DMS 273 (cell line): Measurements from ENCODE around the gene BPIFB2.
"Not testable (repeated sequence)": the region's sequence is repeated elsewhere in the genome, so short reads cannot be mapped to it uniquely, and the experiment has no call there.

Source experiments
- DNase-seq: peaks from one replicate; lab custom pipeline; 2025; ENCODE audit not compliant: unreplicated experiment; lab: John Stamatoyannopoulos, UW

BPIFB2 gene

DNA sequence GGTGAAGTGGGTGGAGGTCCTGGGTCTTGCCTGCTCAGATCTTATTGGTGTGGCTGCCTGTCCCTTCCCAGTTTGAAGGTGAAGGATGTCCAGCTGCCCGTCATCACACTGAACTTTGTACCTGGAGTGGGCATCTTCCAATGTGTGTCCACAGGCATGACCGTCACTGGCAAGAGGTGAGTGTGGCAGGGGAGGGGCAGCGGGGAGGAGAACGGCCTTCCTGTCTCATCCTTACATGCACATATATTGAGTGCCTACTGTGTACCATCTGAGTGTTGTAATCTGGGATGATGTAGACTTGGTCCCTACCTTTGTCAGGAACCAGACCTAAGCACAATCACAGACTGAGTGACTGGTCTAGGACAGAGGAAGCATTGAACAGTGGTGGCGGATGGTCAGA is 26.6 kb downstream of the BPIFB2 start:
- DNase-seq: no peak

DNA sequence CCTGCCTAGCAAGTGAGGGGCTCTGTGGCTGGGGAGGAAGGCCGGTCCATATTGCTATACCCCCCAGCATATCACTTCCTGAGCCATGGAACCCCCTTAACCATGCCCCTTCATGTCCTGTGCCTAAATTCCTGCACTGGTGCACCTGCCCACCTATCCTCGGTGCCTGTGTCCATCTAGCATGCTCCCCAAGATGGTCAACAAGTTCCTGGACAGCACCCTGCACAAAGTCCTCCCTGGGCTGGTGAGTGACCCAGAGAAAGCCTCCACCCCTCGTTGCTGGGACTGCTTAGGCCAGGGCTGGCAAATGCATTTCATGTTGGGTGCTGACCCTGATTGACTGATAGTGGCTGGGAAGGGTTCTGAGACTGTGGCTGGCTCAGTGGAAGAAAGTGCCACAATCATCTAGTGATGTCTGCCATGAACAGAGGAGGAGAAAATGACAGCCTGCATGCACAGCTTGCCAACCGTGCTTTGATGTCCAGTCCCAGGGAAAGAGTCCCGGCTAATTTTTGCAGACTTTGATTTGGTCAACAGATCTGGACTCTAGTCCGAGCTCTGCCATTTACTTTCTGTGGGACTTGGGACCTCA is 27.5 kb downstream of the BPIFB2 start:
- DNase-seq: no peak

DNA sequence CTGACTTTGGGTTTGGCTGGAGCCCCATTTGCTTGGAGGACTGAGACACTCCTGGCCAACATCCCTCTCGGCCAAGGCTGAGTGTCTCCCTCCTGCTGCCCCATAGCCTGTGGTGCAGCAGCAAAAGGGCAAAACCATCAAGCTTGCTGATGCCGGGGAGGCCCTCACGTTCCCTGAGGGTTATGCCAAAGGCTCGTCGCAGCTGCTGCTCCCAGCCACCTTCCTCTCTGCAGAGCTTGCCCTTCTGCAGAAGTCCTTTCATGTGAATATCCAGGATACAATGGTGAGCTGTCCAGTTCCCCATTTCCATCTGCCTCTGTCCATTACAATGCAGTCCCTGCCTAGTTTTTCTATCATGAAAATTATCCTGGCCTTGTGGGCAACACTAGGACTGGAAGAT is 30.0 kb downstream of the BPIFB2 start:
- no peak for DNase-seq

DNA sequence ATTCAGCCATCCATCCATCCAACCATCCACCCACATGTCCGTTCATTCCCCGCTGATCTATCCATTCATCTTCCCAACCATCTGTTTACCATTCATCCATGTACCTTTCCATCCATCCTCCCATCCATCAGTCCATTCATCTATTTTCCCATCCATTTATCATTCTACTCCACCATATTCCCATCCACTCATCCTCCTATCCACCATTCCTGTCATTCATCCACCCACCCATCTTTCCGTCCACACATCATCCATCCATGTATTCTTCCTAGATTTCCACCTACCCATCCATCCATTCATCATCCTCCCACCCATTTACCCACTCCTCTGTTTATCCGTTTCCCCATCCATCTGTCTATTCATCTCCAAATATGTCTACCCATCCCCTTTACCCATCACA is 30.7 kb downstream of the BPIFB2 start:
- no peak for DNase-seq

DNA sequence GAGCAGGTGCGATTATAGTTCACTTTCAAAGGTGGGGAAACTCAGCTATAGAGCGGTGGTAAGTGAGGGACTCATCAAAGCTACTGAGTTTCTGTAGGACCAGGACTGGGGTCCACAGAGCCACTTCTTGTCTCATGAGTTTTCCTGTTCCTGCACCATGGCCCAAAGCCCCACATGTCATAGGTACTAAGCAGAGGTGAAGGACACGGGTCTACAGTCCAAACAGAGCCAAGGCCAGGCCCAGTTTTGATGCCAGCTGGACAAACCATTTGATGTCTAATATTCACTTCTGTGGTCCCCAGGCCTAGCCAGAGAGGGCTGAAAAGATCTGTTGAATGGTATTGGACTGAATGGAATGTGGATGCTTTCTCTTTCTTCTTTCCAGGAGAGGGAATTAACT is 34.9 kb downstream of the BPIFB2 start:
- DNase-seq: no peak

DNA sequence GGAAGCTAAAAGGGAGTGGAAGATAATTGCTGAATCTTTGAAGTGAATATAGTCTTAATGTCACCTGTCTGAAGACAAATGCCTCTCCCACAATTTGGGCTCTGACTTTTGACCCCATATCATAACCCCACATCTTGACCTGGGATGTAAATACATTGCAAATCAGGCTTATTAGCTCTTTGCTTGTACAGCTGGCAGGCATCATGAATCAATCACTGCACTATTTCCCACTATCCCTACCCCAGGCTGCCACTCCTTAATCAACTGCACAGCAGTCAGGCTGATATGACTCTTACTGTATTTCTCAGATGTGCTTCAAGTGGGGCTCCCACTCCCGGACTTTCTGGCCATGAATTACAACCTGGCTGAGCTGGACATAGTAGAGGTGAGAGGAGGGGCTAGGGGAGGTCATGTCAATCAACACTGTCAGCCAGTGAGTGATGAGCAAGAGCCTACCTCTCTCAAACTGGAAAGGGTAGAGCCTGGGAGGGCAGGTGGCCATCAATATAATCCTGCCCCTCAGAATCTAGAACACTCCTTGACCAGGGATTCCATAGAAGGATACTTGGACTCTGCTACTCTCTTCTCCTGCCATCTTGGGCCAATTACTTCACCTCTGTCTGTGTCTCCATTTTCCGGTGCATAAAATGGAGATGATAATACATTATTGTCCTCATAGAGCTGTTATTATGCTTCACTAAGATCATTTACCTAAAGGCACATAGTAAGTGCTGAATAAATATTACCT is 35.7 kb downstream of the BPIFB2 start:
- DNase-seq: no peak

DNA sequence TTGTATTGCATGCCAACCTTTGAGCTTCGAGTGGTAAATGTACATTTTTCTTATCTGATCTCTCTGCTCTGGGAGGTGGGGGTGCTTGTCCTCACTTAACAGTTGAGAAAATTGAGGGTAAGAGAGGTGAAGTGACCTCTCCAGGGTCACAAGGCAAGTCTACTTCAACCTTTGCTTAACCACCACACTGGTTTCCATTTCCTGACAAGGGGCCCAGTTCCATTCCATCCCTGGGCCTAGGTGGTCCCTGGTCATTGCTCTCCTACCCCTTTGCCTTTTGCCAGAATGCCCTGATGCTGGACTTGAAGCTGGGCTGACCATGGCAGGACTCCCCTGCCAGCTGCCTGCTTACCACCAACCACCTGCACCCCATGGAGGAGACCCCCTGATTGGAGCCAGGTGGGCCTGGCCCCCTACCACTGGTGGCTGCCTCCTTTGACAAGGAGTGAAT is 36.3 kb downstream of the BPIFB2 start:
- DNase-seq: no peak

DNA sequence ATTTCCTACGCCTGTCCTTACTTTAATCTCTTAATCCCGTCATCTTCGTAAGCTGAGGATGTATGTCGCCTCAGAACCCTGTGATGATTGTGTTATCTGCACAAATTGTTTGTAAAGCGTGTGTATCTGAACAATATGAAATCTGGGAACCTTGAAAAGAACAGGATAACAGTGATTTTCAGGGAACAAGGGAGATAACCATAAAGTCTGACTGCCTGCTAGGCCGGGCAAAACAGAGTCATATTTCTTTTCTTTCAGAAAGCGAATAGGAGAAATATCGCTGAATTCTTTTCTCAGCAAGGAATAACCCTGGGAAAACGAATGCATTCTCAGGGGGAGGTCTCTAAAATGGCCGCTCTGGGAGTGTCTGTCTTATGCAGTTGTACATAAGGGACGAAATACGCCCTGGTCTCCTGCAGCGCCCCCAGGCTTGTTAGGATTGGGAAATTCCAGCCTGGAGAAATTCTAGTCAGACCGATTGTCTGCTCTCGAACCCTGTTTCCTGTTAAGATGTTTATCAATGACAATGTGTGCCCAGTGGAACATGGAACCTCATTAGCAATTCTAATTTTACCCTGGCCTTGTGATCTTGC is 37.7 kb downstream of the BPIFB2 start:
- not testable (repeated sequence) for DNase-seq

DNA sequence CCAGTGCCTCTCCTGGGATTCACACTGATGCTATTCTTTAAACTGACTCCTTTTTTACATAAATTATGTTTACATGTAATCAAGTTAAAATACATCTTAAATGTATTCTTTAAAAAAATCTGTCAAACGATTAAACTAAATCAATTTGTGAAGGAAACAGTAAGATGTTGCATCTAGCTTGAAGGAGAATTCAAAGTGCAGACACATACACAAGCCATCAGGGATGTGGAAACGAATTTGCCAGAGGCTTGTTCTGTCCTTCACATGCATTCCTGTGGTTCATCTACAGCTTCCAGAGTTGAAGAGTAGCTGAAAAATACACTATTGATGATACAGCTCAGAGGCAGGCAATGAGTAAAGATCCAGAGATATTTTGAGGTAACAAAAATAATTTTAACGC is 38.9 kb downstream of the BPIFB2 start:
- DNase-seq: no peak

DNA sequence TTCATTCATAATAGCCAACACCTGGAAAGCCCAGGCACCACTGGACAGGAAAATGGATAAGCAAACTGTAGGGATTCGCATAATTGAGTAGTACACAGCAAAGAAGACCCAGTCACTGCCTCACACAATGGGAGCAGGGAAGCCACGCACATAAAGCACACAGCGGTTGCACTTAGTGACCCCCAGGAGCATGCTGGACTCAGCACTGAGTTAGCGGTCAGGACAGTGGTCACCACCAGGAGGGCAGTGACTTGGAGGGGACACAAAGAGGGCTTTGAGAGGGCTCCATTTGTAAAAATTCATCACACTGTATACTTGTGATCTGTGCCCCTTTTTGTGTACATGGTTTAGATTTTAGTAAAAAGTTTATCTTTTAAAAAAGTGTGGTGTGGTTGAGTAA is 43.8 kb downstream of the BPIFB2 start:
- DNase-seq: no peak

DNA sequence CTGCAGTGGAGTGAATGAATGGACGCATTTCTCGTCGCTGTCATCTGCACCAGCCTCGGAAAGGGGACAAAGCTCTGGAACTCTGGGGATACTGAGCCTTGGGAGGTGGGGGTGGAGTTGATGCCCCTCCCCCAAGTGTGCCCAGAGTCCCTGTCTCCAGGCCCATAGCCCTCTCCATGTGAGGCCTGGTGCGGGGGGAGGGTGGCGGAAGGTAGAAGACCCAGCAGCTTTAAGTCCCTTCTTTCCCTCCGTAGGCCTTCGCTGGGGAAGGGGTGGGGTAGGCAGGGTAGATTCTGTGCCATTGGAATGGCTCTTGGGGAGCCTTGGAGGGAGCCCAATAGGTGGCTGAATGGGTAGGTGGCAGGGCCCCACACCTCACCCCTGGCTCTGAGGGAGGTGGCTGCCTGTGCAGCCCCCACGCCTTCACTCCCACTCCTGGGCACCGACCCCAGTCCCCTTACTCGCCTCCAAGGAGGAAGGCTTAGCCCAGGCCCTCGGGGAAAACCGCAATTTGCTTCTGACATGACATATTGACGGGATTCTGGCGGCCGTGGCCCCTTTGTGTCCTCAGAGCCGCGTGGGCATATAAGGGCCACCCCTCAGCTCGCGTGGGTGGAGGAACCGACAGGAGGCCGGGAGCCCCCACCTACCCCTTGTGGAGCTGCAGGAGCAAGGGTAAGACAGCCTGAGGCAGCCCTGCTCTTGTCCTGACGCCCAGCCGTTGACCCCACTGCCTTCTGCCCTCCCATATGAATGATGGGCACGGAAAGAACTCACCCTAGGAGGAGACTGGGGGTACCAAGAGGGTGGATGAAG is 46.0 kb downstream of the BPIFB2 start, which contains the start of gene BPIFB3:
Gene BPIFB3, plus strand, starts transcription at position 613 of the 816 bp plus-strand sequence. CDS start 1,533 bp downstream, outside the sequence.
- no peak for DNase-seq

DNA sequence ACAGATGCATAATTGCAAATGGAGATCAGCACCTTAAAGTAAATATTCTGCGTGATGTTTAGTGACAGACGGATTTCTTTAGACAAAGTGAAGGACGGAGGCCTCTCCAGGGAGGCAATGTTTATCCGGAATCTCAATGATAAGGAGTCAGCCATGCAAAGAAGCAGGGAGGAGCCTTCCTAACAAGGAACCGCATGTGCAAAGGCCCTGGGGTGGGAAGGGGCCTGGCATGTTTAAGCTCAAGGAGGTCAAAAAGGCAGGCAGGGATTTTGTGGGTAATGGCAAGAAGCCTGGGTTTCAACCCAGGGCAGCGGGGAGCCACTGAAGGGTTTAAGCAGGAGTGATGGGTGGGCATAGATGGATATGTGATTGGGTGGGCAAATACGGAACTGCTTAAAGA is 46.9 kb downstream of the BPIFB2 start:
- DNase-seq: no peak

DNA sequence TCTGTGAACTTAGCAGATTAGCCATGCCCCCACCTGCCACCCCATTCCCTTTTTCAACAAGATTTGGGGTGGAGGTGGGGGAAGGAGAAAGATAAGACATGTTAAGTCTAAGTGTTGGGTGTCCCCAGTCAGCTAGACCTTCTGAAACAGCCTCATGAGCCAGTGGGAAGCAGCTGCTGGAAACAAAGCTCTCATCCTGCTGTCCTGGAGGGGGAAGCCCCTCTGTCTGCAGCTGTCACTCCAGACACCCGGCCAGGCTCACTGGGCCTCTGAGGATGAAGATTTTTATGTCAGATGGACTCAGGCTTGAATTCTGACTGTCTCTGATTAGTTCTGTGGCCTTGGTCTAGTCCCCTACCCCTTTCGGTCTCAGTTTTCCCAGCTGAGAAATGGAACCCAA is 47.3 kb downstream of the BPIFB2 start:
- no peak for DNase-seq

DNA sequence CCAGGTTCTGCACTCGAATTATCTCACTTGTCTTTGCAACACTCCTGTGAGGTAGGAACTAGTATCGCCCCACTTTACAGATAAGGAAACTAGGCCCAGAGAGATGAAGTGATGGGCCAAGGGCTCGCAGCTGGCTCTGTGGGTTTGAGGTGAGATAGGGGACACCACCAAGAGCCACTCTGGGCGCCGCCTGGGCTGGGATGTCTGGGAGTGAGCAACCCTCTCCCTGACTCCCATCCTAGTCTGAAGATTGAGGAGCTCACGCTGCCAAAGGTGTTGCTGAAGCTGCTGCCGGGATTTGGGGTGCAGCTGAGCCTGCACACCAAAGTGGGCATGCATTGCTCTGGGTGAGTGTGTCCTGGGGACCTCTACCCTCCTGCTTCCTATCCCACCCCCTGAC is 51.6 kb downstream of the BPIFB2 start:
- no peak for DNase-seq

DNA sequence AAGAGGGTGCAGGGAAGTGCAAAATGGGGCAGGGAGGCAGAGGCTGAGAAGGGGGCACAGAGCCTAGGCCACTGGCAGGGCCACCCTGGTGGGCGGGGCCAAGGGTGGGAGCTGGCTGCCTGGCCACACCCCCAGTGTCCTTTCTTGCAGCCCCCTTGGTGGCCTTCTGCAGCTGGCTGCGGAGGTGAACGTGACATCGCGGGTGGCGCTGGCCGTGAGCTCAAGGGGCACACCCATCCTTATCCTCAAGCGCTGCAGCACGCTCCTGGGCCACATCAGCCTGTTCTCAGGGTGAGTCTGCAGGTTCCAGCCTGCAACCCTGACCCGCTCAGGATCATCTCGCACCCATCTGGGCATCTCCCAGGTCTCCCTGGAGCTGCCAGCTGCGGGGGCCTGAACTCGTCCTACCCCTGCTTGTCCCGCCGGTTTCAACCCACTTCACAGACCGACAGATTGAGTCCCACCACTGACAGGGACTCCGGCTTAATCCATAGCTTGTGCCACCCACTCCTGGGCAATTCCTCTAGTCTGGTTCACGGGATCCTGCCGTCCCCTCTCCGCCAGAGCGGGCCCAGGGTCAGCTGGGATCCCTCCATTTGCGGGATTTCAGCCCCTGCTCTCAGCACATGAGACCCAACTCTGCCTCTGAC is 52.4 kb downstream of the BPIFB2 start:
- no peak for DNase-seq

DNA sequence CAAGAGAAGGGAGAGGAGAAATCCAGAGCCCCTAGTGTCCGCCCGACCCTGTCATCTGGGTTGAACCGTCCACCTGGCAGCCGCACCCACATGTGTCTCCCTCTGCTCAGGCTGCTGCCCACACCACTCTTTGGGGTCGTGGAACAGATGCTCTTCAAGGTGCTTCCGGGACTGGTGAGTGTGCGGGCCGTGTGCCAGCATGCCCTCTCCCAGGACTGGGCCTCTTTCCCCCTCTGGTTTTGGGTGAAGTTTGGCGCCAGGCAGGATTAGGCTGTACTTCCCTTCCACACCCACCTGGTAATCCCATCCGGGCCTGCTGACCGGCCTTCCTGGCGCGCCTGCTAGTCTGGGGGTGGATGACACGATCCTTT is 54.1 kb downstream of the BPIFB2 start:
- DNase-seq: no peak

DNA sequence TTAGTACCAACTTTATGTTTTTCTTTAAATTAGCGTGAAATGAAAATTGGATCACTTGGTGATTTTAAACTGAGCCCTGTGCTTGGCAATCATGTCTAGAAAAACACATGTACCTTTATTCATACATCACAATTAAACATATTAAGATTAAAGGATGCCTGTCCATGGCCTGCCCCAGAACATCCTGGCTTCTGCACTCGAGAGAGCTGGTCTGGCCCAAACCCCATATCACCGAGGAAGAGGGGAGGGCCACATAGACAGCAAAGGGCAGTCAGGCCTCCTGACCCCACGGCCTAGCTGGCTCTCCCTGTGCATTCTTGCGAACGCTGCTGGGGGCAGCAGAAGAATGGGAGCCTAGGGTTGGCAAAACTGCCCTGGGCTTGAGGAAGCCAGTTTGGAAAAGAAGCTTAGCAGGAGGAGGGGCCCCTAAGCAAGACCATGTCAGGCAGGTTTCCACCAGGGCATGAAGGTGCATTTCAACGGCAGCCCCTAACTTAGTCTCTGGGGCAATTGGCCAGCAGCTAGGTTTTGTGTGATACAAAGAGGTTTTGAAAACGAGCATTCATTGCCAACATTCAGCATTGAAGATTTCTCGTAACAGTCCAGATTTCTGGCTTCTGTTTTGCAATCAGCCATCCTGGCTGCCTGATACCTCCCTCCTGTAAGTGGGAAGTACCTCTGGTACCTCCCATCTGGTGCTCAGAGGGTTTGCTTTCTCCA is 54.8 kb downstream of the BPIFB2 start:
- no peak for DNase-seq

DNA sequence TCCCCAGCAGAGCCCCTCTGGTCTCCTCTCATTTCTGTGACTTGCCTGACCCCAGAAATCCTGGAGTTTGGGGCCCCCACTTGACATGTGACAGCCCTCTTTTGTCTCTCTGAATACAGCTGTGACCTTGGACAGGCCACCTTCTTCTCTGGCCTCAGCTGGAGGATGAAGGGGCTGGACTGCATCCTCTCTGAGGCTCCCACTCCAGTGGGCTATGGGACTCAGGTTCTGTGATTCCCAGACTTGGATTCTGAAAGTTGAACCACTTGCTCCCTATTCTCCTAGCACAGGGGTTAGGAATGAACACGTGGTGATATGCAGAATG is 55.3 kb downstream of the BPIFB2 start:
- DNase-seq: no peak

DNA sequence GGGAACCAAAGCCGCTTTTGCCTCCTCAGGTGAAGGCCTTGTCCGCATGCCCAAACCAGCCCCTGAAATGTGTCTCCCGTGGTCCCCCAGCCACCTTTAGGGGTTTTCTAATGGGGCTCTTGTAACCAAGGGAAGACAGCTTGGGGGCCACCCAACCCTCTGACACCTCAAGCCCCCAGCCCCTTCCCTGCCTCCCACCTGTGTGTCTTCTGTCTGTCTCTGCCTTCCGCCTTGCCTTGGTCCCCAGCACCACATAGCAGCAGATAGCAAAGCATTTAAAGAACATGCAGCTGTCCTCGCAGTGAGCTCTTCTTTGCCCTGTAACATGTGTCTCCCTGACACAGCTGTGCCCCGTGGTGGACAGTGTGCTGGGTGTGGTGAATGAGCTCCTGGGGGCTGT is 55.8 kb downstream of the BPIFB2 start:
- DNase-seq: no peak

DNA sequence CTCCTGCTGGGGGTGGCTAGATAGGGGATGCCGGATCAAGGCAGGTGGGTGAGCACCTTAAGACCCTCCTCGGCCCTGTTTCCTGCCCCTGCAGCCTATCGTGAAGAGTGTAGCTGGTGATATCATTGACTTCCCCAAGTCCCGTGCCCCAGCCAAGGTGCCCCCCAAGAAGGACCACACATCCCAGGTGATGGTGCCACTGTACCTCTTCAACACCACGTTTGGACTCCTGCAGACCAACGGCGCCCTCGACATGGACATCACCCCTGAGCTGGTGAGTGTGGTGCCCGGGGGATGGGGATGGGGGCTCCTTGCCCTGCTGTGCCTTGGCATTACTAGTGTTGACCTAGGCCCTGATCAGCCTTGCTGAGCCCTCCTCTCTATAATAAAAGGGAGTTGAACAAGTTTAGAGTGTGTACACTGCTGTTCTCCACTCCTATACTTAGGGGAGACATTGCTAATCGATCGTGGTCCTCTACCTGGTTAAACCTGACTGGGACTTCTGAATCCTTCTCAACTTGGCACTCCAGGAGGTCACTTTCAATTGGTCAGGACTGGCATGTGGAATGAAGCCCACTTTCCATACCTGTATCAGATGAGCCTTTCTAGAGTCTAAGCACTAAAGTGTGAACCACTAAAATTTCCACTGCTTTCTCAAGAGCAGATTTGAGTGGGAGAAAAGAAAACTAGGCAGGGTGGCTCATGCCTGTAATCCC is 57.2 kb downstream of the BPIFB2 start:
- DNase-seq: no peak
